Activated T-helper 1 cell treated with anti-CD3 and anti-CD28 coated beads, Interleukin-12 subunit alpha, Interleukin-12 subunit beta, Interleukin-2, Interleukin-4 antibody, amounts not matched to agents 30 ng/mL and 10 ng/mL and 1 ng/mL, durations not matched to agents 14 hours and 24 hours and 36 hours (primary cell): Measurements from ENCODE around the gene TRABD2B. TPM values are rescaled to one million over a fixed set of nuclear protein-coding genes. Genes with fewer than 3 reads are reported as not detected.

Source experiments
- DNase-seq: peaks from one replicate; pipeline ENCODE4 v3.0.0; 2021; ENCODE audit warnings: low spot score
- H3K27ac Mint-ChIP-seq: one replicate; pipeline ENCODE4 v1.8.0; 2021; ENCODE audit warnings: mild to moderate bottlenecking, mixed read lengths
- H3K27me3 Mint-ChIP-seq: one replicate; pipeline ENCODE4 v1.8.0; 2022; ENCODE audit warnings: mild to moderate bottlenecking, moderate library complexity, mixed read lengths; ENCODE audit not compliant: insufficient read depth
- H3K36me3 Mint-ChIP-seq: one replicate; pipeline ENCODE4 v1.8.0; 2021; ENCODE audit warnings: low read depth, mixed read lengths
- H3K4me1 Mint-ChIP-seq: one replicate; pipeline ENCODE4 v1.8.0; 2021; ENCODE audit warnings: low read depth, mixed read lengths
- H3K4me3 Mint-ChIP-seq: one replicate; pipeline ENCODE4 v1.8.0; 2021; ENCODE audit warnings: mild to moderate bottlenecking, moderate library complexity, mixed read lengths
- H3K9me3 Mint-ChIP-seq: one replicate; pipeline ENCODE4 v1.8.0; 2021; ENCODE audit warnings: mixed read lengths
- intact Hi-C: fragments of 100-400 bp; cut with micrococcal nuclease; formaldehyde crosslinking; loops from one replicate; pipeline ENCODE4 v1.15.1; 2024
- total RNA-seq: library from RNA; stranded (reverse); gene quantifications from 2 replicates; pipeline ENCODE4 v1.2.3, GENCODE V29; 2022

Gene TRABD2B
- total RNA-seq, 1 donor from 2014 or later, result not detected

GRCh38 chr1:47927165-47927564 is 70.0 kb downstream of the TRABD2B start:
- no peaks in the 10 kb centered on the region for H3K4me1 Mint-ChIP-seq
- H3K4me3 Mint-ChIP-seq, result no peak overlapping the region
- peaks cover 12% of the 10 kb centered on the region for H3K27me3 Mint-ChIP-seq
- no peak overlapping the region for H3K27ac Mint-ChIP-seq
- DNase-seq, result no peak
- no peaks in the 10 kb centered on the region for H3K36me3 Mint-ChIP-seq
- intact Hi-C loops, result no loop called here
- no peaks in the 10 kb centered on the region for H3K9me3 Mint-ChIP-seq

GRCh38 chr1:47926461-47926999 is 70.7 kb downstream of the TRABD2B start:
- Mint-ChIP-seq H3K27ac (no peak overlapping the region), H3K27me3 (peaks cover 12% of the 10 kb centered on the region), H3K36me3 (no peaks in the 10 kb centered on the region), H3K9me3 (no peaks in the 10 kb centered on the region), H3K4me1 (no peaks in the 10 kb centered on the region), H3K4me3 (no peak overlapping the region)
- intact Hi-C loops, result no loop called here
- DNase-seq, result no peak

GRCh38 chr1:47924270-47925048 is 72.7 kb downstream of the TRABD2B start:
- peaks cover 12% of the 10 kb centered on the region for H3K27me3 Mint-ChIP-seq
- no peak overlapping the region for H3K4me3 Mint-ChIP-seq
- DNase-seq, result no peak
- H3K4me1 Mint-ChIP-seq, result no peaks in the 10 kb centered on the region
- no peak overlapping the region for H3K27ac Mint-ChIP-seq
- intact Hi-C loops, result no loop called here
- H3K36me3 Mint-ChIP-seq, result no peaks in the 10 kb centered on the region
- no peaks in the 10 kb centered on the region for H3K9me3 Mint-ChIP-seq

- DNase-seq, result no peak
- Mint-ChIP-seq H3K4me3 (no peak overlapping the region), H3K27me3 (peaks cover 9% of the 10 kb centered on the region), H3K36me3 (no peaks in the 10 kb centered on the region), H3K27ac (no peak overlapping the region), H3K4me1 (no peaks in the 10 kb centered on the region), H3K9me3 (no peaks in the 10 kb centered on the region)
- intact Hi-C loops, result no loop called here
These were observed 75.2 kb downstream of the TRABD2B start for GRCh38 chr1:47921935-47922415.

GRCh38 chr1:47919113-47919833 is 77.9 kb downstream of the TRABD2B start:
- no peak overlapping the region for H3K4me3 Mint-ChIP-seq
- DNase-seq, result no peak

GRCh38 chr1:47918257-47918867 is 78.8 kb downstream of the TRABD2B start:
- Mint-ChIP-seq H3K4me1 (no peaks in the 10 kb centered on the region), H3K4me3 (no peak overlapping the region), H3K27me3 (no peaks in the 10 kb centered on the region), H3K36me3 (no peaks in the 10 kb centered on the region), H3K27ac (no peak overlapping the region), H3K9me3 (no peaks in the 10 kb centered on the region)
- intact Hi-C loops, result no loop called here
- DNase-seq, result no peak

More at GRCh38 chr1:47919113-47919833, 77.9 kb downstream of the TRABD2B start:
- H3K27ac Mint-ChIP-seq, result no peak overlapping the region
- no peaks in the 10 kb centered on the region for H3K9me3 Mint-ChIP-seq
- intact Hi-C loops, result no loop called here
- H3K36me3 Mint-ChIP-seq, result no peaks in the 10 kb centered on the region
- peaks cover 2% of the 10 kb centered on the region for H3K27me3 Mint-ChIP-seq
- no peaks in the 10 kb centered on the region for H3K4me1 Mint-ChIP-seq

GRCh38 chr1:47917687-47918086 is 79.5 kb downstream of the TRABD2B start:
- no peak for DNase-seq
- Mint-ChIP-seq H3K9me3 (no peaks in the 10 kb centered on the region), H3K27ac (no peak overlapping the region), H3K4me3 (no peak overlapping the region), H3K27me3 (no peaks in the 10 kb centered on the region), H3K4me1 (no peaks in the 10 kb centered on the region), H3K36me3 (no peaks in the 10 kb centered on the region)
- intact Hi-C loops, result no loop called here

GRCh38 chr1:47915677-47916353 is 81.4 kb downstream of the TRABD2B start:
- Mint-ChIP-seq H3K27me3 (no peaks in the 10 kb centered on the region), H3K9me3 (no peaks in the 10 kb centered on the region), H3K4me1 (no peaks in the 10 kb centered on the region), H3K27ac (no peak overlapping the region), H3K36me3 (no peaks in the 10 kb centered on the region), H3K4me3 (no peak overlapping the region)
- intact Hi-C loops, result no loop called here
- DNase-seq, result no peak

GRCh38 chr1:47914952-47915676 is 82.1 kb downstream of the TRABD2B start:
- no peak overlapping the region for H3K4me3 Mint-ChIP-seq
- no peaks in the 10 kb centered on the region for H3K36me3 Mint-ChIP-seq
- no peak overlapping the region for H3K27ac Mint-ChIP-seq
- no peaks in the 10 kb centered on the region for H3K27me3 Mint-ChIP-seq
- no peaks in the 10 kb centered on the region for H3K9me3 Mint-ChIP-seq
- intact Hi-C loops, result no loop called here
- no peak for DNase-seq
- no peaks in the 10 kb centered on the region for H3K4me1 Mint-ChIP-seq

- intact Hi-C loops, result no loop called here
These were observed 82.8 kb downstream of the TRABD2B start for GRCh38 chr1:47914218-47914938.

GRCh38 chr1:47913225-47913823 is 83.9 kb downstream of the TRABD2B start:
- no peak overlapping the region for H3K4me3 Mint-ChIP-seq
- no peak overlapping the region for H3K27ac Mint-ChIP-seq
- intact Hi-C loops, result no loop called here
- no peaks in the 10 kb centered on the region for H3K27me3 Mint-ChIP-seq
- H3K4me1 Mint-ChIP-seq, result no peaks in the 10 kb centered on the region
- no peaks in the 10 kb centered on the region for H3K9me3 Mint-ChIP-seq
- no peak for DNase-seq
- no peaks in the 10 kb centered on the region for H3K36me3 Mint-ChIP-seq

More at GRCh38 chr1:47914218-47914938, 82.8 kb downstream of the TRABD2B start:
- Mint-ChIP-seq H3K36me3 (no peaks in the 10 kb centered on the region), H3K9me3 (no peaks in the 10 kb centered on the region), H3K4me1 (no peaks in the 10 kb centered on the region), H3K4me3 (no peak overlapping the region), H3K27me3 (no peaks in the 10 kb centered on the region), H3K27ac (no peak overlapping the region)
- no peak for DNase-seq
